PC-9 (cell line): ENCODE measurements around the gene SLC37A2. TPM values are rescaled to one million over a fixed set of nuclear protein-coding genes. Genes with fewer than 3 reads are reported as not detected.

ENCODE experiments used
- BruUV-seq: library from RNA; stranded (reverse); fragments of 400-500 nt; replicated peaks from 2 replicates; lab custom pipeline; 2021; lab: Mats Ljungman, UMichigan
- CTCF ChIA-PET: fragments of 300-600 bp; sonication (Branson Sonifier 250); formaldehyde crosslinking; loops from one replicate; lab custom pipeline; 2022; ENCODE audit warnings: antibody characterized with exemption; lab: Charles Lee
- POLR2A ChIA-PET: fragments of 300-600 bp; sonication (Branson Sonifier 250); formaldehyde crosslinking; loops from one replicate; lab custom pipeline; 2022; ENCODE audit warnings: antibody characterized with exemption; ENCODE audit not compliant: unreplicated experiment; lab: Charles Lee
- DNase-seq, 2 experiments: peaks; one replicate each; pipeline versions ENCODE4 v3.0.0 to v3.0.0-alpha.2; 2015 to 2022; ENCODE audit warnings: mixed read lengths in 1 of 2
- H2AFZ ChIP-seq: fragments of 200-600 bp; sonication (generic); 2 replicates; pipeline ENCODE4 v1.8.1; 2017; ENCODE audit warnings: antibody characterized with exemption
- H3F3A ChIP-seq: fragments of 200-600 bp; sonication (generic); 2 replicates; pipeline ENCODE4 v1.8.1; 2017; ENCODE audit warnings: antibody characterized with exemption, mild to moderate bottlenecking, low read depth; ENCODE audit not compliant: insufficient read depth
- H3K27ac ChIP-seq: fragments of 200-600 bp; sonication (generic); 2 replicates; pipeline ENCODE4 v1.6.1; 2016; ENCODE audit warnings: mixed run types
- H3K27me3 ChIP-seq: fragments of 200-600 bp; sonication (generic); 2 replicates; pipeline ENCODE4 v1.6.1; 2016; ENCODE audit warnings: low read depth, mixed run types; ENCODE audit not compliant: insufficient read depth
- H3K36me3 ChIP-seq: fragments of 200-600 bp; sonication (generic); 2 replicates; pipeline ENCODE4 v1.6.1; 2016; ENCODE audit warnings: low read depth, mixed run types
- H3K4me1 ChIP-seq: fragments of 200-600 bp; sonication (generic); replicated peaks from 2 replicates; pipeline ENCODE4 v1.6.1; 2016; ENCODE audit warnings: mixed run types; ENCODE audit not compliant: insufficient read depth
- H3K4me2 ChIP-seq: fragments of 200-600 bp; sonication (generic); 2 replicates; pipeline ENCODE4 v1.6.1; 2017; ENCODE audit warnings: mixed run types
- H3K4me3 ChIP-seq: fragments of 200-600 bp; sonication (generic); 2 replicates; pipeline ENCODE4 v1.6.1; 2016; ENCODE audit warnings: mixed run types
- H3K79me2 ChIP-seq: fragments of 200-600 bp; sonication (generic); 2 replicates; pipeline ENCODE4 v1.6.1; 2017; ENCODE audit warnings: low read depth, mixed run types
- H3K9me2 ChIP-seq: fragments of 200-600 bp; sonication (generic); 2 replicates; pipeline ENCODE4 v1.8.1; 2017; ENCODE audit warnings: mild to moderate bottlenecking; ENCODE audit not compliant: insufficient read depth
- H3K9me3 ChIP-seq: fragments of 200-600 bp; sonication (generic); 2 replicates; pipeline ENCODE4 v1.8.1; 2016; ENCODE audit warnings: low read depth; ENCODE audit not compliant: insufficient read depth
- H4K20me1 ChIP-seq: fragments of 200-600 bp; sonication (generic); 2 replicates; pipeline ENCODE4 v1.8.1; 2017; ENCODE audit not compliant: insufficient read depth
- EZH2 ChIP-seq: fragments of 200-600 bp; sonication (generic); IDR thresholded peaks from 2 replicates; pipeline ENCODE4 v1.8.0; 2017; ENCODE audit warnings: antibody characterized with exemption, low read depth
- intact Hi-C: fragments of 100-400 bp; cut with micrococcal nuclease; formaldehyde crosslinking; loops from one replicate; pipeline ENCODE4 v1.10.0; 2022; ENCODE audit not compliant: unreplicated experiment
- total RNA-seq: library from RNA; stranded (reverse); gene quantifications from 2 replicates; pipeline ENCODE4 v1.2.3, GENCODE V29; 2021
- TF ChIP-seq, protein P1 (sequence below): fragments of 200-600 bp; sonication (generic); conservative IDR thresholded peaks from 2 replicates; pipeline ENCODE4 v1.6.1; 2017; ENCODE audit warnings: mixed run types, antibody characterized with exemption, mild to moderate bottlenecking, moderate library complexity

The SLC37A2 gene
- total RNA-seq, 1 experiment from 2014 or later, result 24.0 TPM

DNA sequence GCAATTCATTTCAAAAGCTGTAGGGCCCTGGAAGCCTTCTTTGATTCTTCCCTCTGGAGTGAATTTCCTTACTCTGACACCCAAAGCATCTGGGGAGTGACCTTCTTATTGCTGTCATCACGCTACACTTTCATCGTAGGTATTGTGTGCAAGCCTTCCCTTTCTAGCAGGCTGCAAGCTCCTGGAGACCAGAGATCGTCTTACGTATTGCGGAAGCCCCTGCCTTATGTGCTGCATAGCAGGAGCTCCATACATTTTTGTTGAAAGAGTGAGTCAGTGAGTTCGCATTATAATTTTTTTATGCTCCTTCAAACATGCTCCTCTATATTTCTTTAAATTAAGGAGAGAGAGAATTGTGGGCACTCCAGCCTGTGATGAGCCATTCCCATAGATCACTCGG is 69.5 kb downstream of the SLC37A2 start:
- no peaks in the 10 kb centered on the region for H3K79me2 ChIP-seq
- no peak overlapping the region for H3K27ac ChIP-seq
- POLR2A ChIA-PET, result no interaction called here
- intact Hi-C loops, result no loop called here
- H3K27me3 ChIP-seq, result no peaks in the 10 kb centered on the region
- no peaks in the 10 kb centered on the region for H3K4me1 ChIP-seq
- no peaks in the 10 kb centered on the region for H3K9me2 ChIP-seq
- no TSS peak for BruUV-seq
- H3K4me3 ChIP-seq, result no peak overlapping the region
- peak in 1 of 2 experiments; percentile 47 for DNase-seq
- no peaks in the 10 kb centered on the region for H4K20me1 ChIP-seq
- CTCF ChIA-PET, result no interaction called here
- no peak overlapping the region for H3K4me2 ChIP-seq
- no peaks in the 10 kb centered on the region for H3K9me3 ChIP-seq
- TF ChIP-seq, protein P1, sequence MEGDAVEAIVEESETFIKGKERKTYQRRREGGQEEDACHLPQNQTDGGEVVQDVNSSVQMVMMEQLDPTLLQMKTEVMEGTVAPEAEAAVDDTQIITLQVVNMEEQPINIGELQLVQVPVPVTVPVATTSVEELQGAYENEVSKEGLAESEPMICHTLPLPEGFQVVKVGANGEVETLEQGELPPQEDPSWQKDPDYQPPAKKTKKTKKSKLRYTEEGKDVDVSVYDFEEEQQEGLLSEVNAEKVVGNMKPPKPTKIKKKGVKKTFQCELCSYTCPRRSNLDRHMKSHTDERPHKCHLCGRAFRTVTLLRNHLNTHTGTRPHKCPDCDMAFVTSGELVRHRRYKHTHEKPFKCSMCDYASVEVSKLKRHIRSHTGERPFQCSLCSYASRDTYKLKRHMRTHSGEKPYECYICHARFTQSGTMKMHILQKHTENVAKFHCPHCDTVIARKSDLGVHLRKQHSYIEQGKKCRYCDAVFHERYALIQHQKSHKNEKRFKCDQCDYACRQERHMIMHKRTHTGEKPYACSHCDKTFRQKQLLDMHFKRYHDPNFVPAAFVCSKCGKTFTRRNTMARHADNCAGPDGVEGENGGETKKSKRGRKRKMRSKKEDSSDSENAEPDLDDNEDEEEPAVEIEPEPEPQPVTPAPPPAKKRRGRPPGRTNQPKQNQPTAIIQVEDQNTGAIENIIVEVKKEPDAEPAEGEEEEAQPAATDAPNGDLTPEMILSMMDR, result no peak
- TF ChIP-seq EZH2, result no peak
- no peaks in the 10 kb centered on the region for H3F3A ChIP-seq
- no peaks in the 10 kb centered on the region for H3K36me3 ChIP-seq
- no peak overlapping the region for H2AFZ ChIP-seq

DNA sequence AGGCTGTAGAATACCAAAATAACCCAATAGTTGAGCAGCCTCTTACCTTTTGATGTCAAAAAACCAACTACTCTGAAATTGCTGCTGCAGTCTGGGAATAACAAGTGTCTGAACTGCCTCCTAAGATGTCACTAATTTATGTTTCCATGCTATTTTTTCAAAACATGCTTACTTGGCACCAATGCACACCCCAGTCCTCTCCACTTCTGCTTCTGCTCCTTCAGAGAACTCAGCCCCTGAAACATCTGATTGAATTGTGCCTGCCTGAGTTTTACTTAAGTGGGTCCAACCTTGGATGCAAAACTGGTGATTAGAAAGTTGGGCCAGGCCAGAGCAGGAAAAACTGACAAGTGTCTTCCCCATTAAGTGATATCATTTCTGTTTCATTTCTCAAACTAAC is 72.9 kb downstream of the SLC37A2 start:
- no peaks in the 10 kb centered on the region for H3K36me3 ChIP-seq
- no peaks in the 10 kb centered on the region for H3K9me3 ChIP-seq
- no peaks in the 10 kb centered on the region for H3K4me1 ChIP-seq
- H3K79me2 ChIP-seq, result no peaks in the 10 kb centered on the region
- DNase-seq, result no peak
- ChIA-PET CTCF (no interaction called here), POLR2A (no interaction called here)
- no peaks in the 10 kb centered on the region for H4K20me1 ChIP-seq
- H3K27me3 ChIP-seq, result no peaks in the 10 kb centered on the region
- H3K9me2 ChIP-seq, result no peaks in the 10 kb centered on the region
- no peak overlapping the region for H3K4me2 ChIP-seq
- no peak overlapping the region for H3K27ac ChIP-seq
- H3K4me3 ChIP-seq, result no peak overlapping the region
- H3F3A ChIP-seq, result no peaks in the 10 kb centered on the region
- no TSS peak for BruUV-seq
- TF ChIP-seq, protein P1, result no peak
- TF ChIP-seq EZH2, result no peak
- intact Hi-C loops, result no loop called here
- no peak overlapping the region for H2AFZ ChIP-seq

DNA sequence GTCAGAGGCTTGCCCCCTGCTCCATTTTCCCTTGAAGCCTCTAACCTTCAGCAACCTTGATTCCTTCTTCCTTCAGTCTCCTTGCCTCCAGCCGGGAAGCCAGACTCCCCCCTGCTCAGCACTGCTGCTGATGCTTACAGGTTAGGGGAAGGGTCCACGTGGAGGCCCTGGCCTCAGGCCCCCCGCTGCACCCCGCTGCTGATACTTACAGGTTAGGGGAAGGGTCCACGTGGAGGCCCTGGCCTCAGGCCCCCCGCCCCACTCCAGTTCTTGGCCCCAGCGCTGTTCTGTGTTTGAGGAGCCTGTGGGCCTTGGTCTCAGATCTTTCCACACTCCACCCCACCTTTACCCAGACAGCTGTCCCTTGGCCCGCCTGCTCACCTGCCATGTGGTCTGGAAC is 75.9 kb downstream of the SLC37A2 start:
- POLR2A ChIA-PET, result no interaction called here
- Histone ChIP-seq H4K20me1 (no peaks in the 10 kb centered on the region), H3K27me3 (no peaks in the 10 kb centered on the region), H3K4me2 (no peak overlapping the region), H3K4me3 (no peak overlapping the region), H3F3A (no peaks in the 10 kb centered on the region), H3K36me3 (no peaks in the 10 kb centered on the region), H2AFZ (no peak overlapping the region), H3K9me2 (no peaks in the 10 kb centered on the region), H3K79me2 (no peaks in the 10 kb centered on the region), H3K4me1 (no peaks in the 10 kb centered on the region), H3K9me3 (no peaks in the 10 kb centered on the region), H3K27ac (no peak overlapping the region)
- TF ChIP-seq, protein P1, result no peak
- no peak for TF ChIP-seq EZH2
- intact Hi-C loops, result no loop called here
- DNase-seq, result no peak
- CTCF ChIA-PET, result no interaction called here
- BruUV-seq, result no TSS peak
